NCI-H2171 treated with DMSO at 0.1 percent for 48 hours (cell line): ENCODE measurements around the gene THADA.
A peak's percentile ranks its signal among the peaks of the same experiment; 100 is the strongest.
"Not testable (repeated sequence)": the region's sequence is repeated elsewhere in the genome, so short reads cannot be mapped to it uniquely, and the experiment has no call there.

ENCODE experiments used
- DNase-seq: peaks from one replicate; lab custom pipeline; 2025; lab: John Stamatoyannopoulos, UW

Gene THADA

GRCh38 chr2:43465234-43465633 lies 130.6 kb downstream of the THADA start:
- no peak for DNase-seq

- DNase-seq = no peak
Measured at GRCh38 chr2:43464590-43464989, 131.2 kb downstream of the THADA start.

- peak; percentile 86 for DNase-seq
Measured at GRCh38 chr2:43462866-43463641, 132.8 kb downstream of the THADA start.

DNA sequence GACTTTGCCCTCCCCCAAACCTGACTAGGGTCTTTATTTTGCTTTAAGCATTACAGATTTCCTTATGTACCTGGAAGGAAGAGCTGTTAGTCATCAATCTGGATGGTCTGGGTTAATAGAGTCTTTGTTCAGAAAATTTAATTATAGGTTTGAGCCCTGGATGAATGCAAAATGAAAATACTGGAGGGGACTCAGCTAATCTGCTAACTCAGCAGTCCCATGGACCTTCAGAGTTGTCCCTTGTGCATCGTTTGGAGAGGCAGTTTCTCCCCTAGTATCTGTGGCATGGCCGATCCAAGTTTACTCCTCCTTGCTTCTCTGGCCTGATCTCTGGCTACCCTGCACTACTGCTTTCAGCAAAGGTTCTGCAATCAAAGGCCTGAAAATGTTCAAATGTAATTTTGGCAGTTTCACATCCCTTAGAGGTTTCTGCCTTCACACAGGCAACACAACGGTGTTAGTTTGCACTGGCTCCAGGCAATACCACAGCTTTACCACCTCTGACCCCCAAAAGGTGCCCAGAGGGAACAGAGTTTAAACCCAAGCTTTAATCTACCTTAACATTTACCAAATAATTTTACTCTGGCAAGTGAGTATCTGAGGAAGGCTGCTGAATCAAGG lies 134.3 kb downstream of the THADA start:
- no peak for DNase-seq

DNA sequence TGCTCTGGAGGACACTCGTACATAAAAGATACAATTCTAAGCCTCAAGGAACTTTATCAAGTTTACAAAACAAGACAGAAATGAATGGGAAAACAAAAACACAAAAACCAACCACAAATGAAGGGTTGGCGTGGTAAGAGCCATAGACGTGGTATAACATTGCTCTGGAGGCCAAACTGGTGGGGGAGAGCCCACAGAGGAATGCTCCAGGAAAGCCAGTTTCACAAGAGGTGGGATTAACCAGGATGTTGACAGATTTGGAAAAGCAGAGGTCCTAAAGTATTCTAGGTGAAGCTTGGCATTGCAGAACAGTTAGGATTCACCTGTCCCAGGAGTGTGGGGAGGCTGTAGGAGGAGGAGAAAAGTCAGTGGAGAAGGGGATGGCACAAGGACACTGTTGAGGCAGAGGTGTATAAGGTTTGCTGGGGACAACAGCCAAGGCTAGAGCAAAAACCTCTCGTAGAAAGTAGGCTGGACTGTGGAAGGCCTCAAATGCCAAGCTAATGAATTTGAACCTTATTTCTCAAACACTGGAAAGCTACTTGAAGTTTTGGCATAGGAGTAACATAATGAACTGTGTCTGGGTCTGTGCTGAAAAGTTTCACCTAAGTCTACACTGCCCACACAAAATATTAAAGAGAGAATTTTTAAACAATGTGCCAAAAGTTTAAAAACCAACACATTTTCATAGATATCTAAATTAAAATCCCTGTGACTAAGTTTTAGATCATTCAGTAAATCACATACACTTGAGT lies 135.1 kb downstream of the THADA start:
- no peak for DNase-seq

- no peak for DNase-seq
Measured at GRCh38 chr2:43460174-43460546, 135.7 kb downstream of the THADA start.

GRCh38 chr2:43459446-43460173 lies 136.2 kb downstream of the THADA start:
- no peak for DNase-seq

GRCh38 chr2:43458014-43458628 lies 137.7 kb downstream of the THADA start:
- DNase-seq = no peak

GRCh38 chr2:43455731-43456642 lies 139.9 kb downstream of the THADA start:
- DNase-seq = no peak

DNA sequence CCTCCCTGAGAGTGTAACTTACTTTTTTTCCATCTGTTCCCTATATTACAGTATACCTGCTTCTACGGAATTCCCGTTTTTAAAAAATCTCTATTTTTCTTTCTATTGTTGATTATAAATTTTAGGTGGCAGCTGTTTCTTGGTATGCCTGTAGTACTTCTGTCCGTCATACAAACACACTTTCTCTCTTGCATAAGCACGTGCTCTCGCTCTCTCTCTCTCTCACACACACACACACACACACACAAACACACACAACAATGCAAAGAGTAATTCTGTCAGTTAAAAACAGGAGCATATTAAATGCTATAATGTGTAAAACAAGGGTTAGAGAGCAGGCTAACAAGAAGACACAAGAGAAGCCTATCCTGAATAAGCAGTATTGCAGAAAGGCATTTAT lies 140.5 kb downstream of the THADA start:
- no peak for DNase-seq

- DNase-seq = no peak
Measured at GRCh38 chr2:43454791-43455190, 141.0 kb downstream of the THADA start.

GRCh38 chr2:43453179-43454170 lies 142.4 kb downstream of the THADA start:
- DNase-seq = no peak

DNA sequence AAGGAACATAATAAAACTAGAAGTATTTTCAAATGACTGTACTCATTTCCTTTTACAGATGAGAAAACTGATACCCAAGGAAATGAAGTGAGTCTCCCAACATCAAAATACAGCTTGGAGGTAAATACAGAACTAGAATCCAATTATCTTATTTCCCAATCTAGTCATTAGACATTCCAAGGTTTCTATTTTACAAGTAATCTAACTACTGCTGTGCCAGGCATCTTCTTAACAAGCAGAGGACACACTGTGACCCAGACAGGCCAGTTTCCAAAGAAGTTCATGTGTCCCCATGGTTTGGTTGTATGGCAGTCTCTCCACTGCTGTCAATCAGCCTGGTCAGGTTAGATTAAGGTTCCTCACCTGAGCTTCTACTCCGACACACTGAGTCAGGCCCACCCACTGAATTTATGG lies 143.5 kb downstream of the THADA start:
- DNase-seq = no peak

GRCh38 chr2:43450617-43451016 lies 145.2 kb downstream of the THADA start:
- no peak for DNase-seq

DNA sequence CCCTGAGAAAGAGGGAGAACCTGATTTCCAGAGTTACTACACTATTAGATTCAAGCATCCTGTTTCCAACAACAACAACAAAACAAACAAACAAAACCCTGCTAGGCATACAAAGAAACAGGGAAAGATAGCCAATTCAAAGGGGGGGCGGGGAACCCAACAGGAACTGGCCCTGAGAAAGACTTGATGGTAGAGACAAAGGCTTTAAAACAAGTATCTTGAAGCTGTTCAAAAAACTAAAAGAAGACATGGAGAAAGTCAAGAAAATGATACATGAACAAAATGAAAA lies 147.1 kb downstream of the THADA start:
- DNase-seq = no peak

- DNase-seq = no peak
Measured at GRCh38 chr2:43448011-43448821, 147.6 kb downstream of the THADA start.

DNA sequence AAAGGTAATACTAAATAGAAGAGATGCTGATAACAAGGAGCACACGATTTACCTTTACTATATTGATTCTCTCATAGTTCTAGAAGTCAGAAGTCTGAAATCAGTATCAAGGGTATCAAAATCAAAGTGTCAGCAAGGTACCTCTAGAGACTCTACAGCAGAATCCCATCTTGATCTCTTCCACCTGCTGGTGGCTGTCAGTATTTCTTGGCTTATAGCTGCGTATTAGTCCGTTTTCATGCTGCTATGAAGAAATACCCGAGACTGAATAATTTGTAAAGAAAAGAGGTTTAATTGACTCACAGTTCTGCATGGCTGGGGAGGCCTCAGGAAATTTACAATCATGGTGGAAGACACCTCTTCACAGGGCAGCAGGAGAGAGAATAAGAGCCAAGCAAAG lies 149.1 kb downstream of the THADA start:
- DNase-seq = not testable (repeated sequence)

GRCh38 chr2:43445781-43446180 lies 150.1 kb downstream of the THADA start:
- DNase-seq = no peak
